Uterus (tissue), 2 donors: ENCODE measurements around the gene BTG4.

Source experiments
- POLR2A ChIP-seq, 2 donors: fragments of 450-650 bp; IDR thresholded peaks; one replicate each; pipeline ENCODE4 v1.6.1; 2016; ENCODE audit warnings: antibody characterized with exemption in 2 of 2, mild to moderate bottlenecking in 1 of 2, moderate library complexity in 1 of 2
- TF ChIP-seq, protein P1 (sequence below), 4 experiments: fragments of 200-600 bp in 2 of 4; fragments of 450-650 bp in 2 of 4; sonication (generic) in 2 of 4; IDR thresholded peaks; one replicate each; pipeline ENCODE4 v1.5.1; 2016 to 2019; ENCODE audit warnings: antibody characterized with exemption in 4 of 4, mild to moderate bottlenecking in 2 of 4, moderate library complexity in 1 of 4

DNA sequence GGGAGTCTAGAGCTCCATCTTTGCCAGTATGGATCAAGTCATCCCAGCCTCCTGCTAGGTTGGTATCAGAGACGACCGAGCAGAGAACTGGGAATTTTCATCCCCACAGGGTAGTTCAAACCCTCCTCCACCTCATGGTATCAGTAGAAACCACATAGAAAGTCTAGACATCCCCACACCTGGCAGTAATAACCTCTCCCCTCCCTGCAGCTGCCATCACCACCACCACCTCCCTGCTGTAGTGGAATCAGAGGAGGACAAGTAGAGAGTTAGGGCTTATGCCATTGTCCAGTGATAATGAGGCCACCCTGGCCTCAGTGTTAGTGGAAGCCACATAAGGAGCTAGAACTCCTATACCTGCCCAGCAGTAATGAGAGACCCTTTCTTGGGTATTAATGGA lies 34.3 kb downstream of the BTG4 start:
- TF ChIP-seq, protein P1, sequence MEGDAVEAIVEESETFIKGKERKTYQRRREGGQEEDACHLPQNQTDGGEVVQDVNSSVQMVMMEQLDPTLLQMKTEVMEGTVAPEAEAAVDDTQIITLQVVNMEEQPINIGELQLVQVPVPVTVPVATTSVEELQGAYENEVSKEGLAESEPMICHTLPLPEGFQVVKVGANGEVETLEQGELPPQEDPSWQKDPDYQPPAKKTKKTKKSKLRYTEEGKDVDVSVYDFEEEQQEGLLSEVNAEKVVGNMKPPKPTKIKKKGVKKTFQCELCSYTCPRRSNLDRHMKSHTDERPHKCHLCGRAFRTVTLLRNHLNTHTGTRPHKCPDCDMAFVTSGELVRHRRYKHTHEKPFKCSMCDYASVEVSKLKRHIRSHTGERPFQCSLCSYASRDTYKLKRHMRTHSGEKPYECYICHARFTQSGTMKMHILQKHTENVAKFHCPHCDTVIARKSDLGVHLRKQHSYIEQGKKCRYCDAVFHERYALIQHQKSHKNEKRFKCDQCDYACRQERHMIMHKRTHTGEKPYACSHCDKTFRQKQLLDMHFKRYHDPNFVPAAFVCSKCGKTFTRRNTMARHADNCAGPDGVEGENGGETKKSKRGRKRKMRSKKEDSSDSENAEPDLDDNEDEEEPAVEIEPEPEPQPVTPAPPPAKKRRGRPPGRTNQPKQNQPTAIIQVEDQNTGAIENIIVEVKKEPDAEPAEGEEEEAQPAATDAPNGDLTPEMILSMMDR (IDR thresholded peaks at IDR 0.05): no peak
- TF ChIP-seq POLR2A (IDR thresholded peaks at IDR 0.05): no peak
